Activated CD4-positive, alpha-beta T cell treated with anti-CD3 and anti-CD28 coated beads, Interleukin-2, amount 50 U/mL, for 1 hour (primary cell): ENCODE results near the gene MCM10.

Source experiments
- DNase-seq: peaks from one replicate; pipeline ENCODE4 v3.0.0-alpha.2; 2020

The MCM10 gene

DNA sequence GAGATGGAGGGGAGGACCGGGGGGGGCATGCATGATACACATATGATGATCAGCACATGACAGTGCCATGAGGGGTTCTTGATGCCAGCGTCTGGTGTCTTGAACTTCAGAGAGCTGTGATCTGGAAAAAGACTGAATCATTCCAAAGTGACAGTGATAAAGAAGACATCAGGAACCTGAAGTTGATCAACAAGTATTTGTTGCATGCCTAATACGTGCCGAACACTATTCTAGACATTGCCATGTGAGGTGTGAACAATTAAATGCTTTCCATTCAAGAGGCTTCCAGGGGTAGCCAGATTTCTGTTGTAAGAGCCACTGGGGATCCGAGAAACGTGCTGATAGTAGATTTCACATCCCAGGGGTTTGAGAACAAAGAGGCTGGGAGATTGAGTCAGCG is 6.2 kb downstream of the MCM10 start:
- DNase-seq = no peak

DNA sequence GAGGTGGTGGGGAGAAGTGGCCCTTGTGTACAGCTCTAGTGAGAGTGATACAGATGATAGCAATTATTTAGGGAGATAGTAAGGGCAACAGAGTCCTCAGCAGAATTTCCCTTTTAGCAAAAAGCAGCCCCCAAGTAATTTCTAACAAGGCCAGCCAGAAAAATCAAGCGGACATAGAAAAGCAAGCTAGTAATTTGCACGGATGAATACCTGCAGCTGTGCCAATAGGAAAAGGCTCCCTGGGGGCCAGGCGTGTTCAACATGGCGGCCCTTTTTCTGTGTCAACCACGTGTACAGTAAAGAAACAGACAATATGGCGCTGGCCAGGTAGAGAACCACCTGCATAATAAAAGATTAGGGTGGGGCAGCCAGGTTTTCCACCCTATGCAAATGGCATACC is 7.4 kb downstream of the MCM10 start:
- DNase-seq = no peak

DNA sequence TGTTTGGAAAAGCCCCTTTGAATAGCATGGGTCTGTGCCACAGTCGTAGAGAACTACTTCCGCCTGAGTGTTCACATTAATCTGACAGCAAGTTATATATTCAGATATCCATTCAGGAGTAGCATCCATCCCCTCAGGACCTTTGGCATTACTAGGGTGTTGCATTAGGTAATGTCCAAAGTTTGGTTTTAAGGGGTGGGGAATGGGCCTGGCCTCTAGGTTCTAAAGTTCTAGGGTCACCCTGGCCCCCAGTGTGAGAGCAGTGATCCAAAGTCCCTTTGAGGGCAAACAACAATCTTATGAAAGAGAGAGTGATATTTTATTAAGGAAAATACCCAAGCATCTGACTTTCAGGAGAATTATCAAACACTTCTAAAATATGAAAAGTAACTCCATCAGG is 12.3 kb downstream of the MCM10 start:
- no peak for DNase-seq

DNA sequence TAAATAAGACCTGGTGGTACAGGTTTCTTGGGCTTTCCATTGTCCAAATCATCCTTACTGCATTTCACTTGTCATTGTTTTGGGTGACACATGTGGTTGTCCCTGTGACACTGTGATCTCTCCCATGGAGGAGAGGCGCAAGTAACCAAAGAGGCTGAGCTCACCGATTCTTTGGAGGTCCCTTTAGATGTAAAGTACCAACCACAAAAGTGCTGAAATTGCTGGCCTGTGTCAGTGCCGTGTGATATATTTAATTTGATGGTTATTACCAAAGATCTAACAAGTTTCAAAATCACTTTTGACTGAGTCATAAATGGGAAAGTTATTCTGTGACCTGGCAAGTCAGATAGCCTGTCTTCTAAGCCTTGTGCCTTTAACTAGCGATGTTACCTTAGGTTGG is 19.4 kb downstream of the MCM10 start:
- no peak for DNase-seq

DNA sequence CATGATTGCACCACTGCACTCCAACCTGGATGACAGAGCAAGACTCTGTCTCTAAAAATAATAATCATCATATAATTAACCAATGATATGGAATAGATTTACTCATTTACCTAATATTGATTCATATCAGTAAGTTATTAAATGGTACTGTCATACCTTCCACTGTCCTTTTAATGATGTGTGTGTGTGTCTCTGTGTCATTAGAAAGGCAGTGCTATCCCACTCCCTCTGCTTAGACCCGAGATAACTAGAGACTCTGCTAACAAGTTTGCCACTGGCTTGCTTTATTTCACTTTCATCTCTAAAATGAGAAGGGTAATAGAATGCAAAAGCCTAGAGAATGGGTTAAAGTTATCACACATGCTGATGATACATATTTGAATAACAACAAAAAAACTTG is 21.1 kb downstream of the MCM10 start:
- DNase-seq = no peak

DNA sequence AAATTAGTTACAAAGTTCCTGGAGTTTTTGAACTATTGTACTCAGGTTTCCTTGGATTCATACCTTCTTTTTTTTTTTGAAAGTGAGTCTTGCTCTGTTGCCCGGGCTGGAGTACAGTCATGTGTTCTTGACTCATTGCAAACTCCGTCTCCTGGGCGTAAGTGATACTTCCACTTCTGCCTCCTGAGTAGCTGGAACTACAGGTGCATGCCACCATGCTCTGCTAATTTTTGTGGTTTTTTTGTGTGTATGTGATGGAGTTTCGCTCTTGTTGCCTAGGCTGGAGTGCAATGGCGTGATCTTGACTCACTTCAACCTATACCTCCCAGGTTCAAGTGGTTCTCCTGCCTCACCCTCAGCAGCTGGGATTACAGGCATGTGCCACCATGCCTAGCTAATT is 22.3 kb downstream of the MCM10 start:
- DNase-seq = no peak

DNA sequence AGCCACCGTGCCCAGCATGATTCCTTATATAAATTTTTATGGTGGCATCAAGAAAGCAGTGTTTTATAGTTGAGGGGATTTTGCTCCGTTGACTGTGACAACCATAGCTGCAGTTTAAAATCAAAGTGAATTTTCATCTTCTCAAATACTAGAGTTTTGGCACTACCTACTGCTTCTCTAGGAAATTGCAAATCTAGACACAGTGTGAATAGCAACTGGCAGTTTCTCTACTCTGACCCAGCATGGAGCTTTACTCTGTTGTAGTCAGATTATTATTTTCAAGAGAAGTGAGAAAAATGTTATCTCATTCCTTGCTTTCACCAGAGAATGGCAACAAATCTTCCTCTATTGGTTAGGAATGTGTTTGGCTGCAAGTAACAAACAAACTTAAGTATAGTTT is 22.9 kb downstream of the MCM10 start:
- DNase-seq = no peak

DNA sequence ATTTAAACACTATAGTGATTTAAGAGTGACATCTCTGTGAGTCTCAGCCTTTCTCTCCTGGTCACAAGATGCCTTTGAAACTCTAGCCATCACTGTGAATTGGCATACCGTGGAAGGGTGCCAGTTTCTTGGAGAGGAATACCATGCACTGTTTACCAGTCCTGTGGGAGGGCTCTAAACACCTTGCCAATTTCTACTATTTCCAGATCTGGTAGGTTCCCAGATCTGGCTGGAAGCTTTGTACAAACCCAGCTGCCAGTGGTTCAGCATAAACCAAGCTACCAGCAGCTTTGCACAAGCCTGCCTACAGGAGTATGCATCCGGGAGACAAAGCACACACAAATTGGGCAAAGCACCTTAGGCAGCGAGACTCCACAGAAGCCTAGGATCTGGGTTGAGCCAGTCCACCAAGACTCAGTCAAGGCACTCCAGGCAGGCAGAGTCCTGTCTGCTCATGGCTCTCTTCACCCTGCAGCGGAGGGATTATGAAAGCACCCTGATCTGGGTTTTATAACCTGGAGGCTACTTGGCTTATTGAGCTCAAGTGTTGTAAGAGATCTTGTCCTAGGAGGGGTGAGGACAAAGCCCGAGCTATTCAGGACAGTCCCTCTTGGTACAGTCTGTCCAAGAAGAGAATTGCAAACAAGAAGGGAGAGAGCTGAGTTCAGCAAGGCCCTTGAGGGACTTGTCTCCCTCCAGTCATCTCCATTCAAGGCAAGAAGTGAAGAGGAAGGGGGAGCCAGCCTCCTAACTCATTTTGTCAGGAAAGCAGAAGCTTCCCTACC is 23.6 kb downstream of the MCM10 start:
- DNase-seq = no peak

DNA sequence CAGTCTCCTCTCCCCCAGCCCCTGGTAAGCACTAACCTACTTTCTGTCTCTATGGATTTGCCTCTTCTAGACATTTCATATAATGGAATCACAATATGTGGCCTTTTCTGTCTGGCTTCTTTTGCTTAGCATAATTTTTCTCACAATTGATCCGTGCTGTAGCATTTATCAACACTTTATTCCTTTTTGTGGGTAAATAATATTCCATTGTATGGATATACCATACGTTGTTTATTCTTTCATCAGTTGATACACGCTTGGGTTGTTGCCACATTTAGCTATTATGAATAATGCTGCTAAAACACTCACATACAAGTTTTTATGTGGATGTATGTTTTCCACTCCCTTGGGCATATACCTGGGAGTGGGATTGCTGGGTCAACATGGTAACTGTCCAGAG is 25.8 kb downstream of the MCM10 start:
- no peak for DNase-seq

DNA sequence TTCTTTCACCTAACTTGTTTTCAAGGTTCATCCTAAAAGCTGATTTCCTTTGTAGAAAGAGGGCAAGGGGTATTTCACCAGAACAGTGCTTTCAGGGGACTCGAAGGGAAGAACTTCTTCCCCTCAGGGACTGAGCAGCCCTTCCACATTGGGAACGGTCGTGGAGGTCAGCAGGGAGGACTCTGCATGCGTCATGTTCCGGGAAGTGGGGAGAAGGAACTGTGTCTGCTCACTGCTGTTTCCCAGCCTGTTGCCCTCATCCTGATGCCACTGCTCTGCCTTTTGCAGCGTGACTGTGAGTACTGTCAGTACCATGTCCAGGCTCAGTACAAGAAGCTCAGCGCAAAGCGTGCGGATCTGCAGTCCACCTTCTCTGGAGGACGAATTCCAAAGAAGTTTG is 27.2 kb downstream of the MCM10 start:
- no peak for DNase-seq

DNA sequence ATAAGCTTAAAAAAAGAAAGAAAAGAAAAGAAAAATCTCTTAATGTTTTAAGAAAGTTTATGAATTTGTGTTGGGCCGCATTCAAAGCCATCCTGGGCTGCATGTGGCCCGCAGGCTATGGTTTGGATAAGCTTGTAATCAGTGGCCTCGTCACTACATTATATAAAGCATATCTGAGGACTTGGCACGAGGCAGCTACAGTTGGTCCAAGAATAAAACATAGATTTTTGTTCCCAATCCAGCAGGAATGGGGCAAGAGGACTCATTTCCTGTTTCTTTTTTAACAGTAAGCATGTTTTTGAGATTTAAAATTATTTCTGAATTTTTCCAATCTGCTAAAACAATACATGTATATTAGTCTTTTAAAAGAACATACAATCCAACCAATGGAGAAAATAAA is 28.6 kb downstream of the MCM10 start:
- no peak for DNase-seq

DNA sequence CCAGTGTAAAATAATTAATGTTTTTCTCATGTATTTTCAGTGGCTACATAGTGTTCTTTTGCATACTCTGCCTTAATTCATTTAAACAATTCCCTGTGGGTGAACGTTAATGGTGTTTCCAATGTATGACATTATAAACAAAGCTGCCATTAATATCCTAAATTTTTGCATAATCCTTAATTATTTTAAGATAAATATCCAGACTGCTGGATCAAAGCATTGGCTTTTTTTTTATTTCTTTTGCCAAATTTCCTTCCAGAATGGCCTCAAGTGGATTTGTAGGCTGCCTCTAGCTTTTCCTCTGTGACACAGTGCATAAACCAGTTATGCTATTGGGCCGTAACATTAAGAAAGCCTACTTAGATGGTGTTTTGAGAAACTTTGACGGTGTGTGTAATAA is 29.5 kb downstream of the MCM10 start:
- no peak for DNase-seq

DNA sequence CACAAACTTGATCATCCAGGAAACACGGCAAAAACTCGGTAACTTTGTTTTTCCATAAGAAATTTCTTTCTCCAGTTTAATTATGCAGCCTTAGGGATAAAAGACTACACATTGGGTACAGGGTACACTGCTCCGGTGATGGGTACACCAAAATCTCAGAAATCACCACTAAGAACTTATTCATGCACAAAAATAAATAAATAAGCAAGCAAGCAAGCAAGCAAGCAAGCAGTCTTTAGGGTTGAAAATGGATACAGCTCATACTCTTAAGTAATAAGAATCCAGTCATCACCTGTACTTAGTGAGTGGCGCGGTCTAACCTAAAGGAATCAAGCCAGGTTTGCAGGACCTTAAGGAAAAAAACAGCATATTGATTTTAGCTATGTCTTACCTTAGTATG is 30.0 kb downstream of the MCM10 start:
- DNase-seq = no peak

DNA sequence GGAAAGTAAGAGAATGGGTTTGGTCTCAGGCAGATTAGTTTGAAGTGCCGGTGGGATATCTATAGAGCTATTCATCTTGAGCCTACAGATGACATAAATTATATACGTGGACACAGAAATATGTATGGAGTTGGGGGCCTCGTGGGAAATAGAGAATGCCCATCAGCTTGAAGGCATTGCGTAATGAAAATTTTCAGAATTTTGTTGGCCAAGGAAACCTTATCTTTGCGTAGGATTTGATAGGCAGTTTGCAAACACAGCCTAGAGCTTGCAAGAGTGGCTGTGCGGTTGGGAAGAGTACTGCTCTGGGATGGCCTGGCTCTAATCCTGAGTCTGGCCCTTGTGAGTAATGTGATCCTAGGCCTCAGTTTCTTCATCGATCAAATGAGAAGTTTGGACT is 32.3 kb downstream of the MCM10 start:
- no peak for DNase-seq

DNA sequence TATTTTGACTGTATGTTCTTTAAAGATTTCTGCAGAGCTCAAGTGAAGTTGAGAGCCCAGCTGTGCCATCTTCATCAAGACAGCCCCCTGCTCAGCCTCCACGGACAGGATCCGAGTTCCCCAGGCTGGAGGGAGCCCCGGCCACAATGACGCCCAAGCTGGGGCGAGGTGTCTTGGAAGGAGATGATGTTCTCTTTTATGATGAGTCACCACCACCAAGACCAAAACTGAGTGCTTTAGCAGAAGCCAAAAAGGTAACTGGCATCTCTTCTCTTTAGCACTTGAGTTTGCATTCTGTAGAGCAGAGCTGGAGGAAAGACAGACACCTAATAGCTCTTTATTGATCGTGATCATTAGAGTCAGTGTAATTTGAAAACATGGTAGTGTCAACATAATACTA is 33.7 kb downstream of the MCM10 start:
- DNase-seq = no peak

DNA sequence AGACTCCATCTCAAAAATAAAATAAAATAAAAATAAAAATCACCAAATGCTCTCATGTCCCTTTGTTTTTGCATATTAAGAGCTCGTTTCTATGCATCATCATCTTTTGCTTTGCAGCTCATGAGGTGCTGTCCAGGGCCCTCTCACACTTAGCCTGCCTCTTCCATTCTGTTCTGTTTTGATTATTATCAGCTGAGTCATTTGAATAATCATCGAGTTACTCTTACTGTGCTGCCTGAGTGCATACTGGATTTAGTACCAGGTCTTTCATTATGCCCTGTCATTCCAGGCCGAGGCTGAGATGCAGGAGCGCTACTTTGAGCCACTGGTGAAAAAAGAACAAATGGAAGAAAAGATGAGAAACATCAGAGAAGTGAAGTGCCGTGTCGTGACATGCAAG is 39.8 kb downstream of the MCM10 start:
- DNase-seq = no peak

DNA sequence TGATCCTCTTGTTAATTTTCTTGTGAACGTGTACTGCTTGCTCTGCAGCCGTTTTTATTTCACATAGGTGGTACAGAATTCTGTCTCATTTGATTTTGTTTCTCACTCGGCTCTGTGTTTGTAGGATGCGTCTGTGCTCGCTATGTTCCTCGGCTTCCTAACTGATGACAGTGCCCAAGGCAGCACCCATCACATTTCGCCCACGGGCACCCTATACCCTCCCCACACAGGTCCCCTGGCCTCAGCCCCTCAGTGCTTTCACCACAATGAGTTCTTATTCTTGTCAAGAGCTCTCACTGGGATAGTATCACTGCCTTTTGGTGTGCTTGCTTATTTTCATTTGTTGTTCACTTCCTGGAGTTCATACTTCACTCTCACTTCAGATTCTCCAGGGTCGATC is 44.7 kb downstream of the MCM10 start:
- DNase-seq = no peak

DNA sequence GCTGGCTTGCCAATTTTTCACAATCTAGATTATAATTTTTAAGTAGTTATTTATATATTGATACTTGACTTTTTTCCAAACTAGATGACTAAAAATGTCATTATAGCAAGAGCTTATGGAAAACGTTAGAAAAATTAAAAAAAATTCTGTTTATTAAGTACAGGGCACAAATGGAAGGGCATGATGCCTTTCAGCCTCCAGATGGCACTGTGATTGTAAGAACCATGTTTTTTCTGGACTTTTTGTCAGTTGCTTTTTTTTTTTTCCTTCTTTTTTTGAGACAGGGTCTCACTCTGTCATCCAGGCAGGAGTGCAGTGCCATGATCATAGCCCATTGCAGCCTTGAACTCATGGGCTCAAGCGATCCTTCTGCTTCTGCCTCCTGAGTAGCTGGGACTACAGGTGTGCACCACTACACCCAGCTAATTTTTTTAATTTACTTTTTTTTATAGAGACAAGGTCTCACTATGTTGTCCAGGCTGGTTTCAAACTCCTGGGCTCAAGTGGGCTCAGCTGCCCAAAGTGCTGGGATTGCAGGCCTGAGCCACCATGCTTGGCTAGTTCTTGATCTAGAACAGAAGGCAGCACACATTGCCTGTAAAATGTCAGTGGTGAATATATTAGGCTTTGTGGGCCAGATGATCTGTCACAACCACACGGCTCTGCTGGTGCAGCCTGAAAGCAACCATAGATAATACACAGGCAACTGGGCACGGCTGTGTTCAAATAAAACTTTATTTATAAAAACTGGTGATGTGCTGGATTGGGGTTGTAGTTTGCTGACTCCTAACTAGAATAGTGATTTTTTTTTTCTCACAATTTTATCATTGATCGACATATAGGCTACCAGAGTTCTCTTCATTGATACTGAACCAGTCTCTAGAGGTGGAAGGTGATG is 45.4 kb downstream of the MCM10 start:
- DNase-seq = no peak

DNA sequence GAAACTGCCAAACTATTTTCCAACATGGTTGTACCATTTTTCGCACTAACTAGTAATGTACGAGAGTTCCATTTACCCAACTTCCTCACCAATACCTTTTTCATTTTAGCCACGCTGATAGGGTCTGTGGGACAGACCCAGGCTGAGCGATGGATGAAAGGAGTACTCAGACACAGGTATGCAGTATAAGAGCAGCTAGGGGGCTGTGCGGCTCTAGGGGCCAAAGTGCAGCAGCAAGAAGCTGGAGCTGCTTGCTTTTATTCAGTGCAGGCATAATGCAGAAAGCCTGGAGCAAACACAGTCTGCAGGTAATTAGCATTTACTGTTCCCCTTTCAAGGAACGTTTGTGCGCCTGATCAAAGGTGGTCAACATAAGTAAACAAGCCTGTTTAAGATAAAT is 51.8 kb downstream of the MCM10 start:
- no peak for DNase-seq

DNA sequence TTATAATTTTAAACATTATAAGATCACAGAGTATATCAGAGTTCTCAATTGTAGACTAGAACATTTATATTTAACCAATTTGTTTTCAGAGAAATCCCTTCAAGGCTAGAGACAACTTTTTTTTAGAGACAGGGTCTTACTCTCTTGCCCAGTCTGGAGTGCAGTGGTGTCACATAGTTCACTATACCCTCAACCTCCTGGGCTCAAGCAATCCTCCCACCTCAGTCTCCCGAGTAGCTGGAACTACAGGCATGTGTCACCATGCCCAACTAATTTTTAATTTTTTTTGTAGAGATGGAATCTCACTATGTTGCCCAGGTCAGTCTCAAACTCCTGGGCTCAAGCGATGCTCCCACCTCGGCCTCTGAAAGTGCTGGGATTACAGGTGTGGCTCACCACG is 57.5 kb downstream of the MCM10 start:
- DNase-seq = no peak

DNA sequence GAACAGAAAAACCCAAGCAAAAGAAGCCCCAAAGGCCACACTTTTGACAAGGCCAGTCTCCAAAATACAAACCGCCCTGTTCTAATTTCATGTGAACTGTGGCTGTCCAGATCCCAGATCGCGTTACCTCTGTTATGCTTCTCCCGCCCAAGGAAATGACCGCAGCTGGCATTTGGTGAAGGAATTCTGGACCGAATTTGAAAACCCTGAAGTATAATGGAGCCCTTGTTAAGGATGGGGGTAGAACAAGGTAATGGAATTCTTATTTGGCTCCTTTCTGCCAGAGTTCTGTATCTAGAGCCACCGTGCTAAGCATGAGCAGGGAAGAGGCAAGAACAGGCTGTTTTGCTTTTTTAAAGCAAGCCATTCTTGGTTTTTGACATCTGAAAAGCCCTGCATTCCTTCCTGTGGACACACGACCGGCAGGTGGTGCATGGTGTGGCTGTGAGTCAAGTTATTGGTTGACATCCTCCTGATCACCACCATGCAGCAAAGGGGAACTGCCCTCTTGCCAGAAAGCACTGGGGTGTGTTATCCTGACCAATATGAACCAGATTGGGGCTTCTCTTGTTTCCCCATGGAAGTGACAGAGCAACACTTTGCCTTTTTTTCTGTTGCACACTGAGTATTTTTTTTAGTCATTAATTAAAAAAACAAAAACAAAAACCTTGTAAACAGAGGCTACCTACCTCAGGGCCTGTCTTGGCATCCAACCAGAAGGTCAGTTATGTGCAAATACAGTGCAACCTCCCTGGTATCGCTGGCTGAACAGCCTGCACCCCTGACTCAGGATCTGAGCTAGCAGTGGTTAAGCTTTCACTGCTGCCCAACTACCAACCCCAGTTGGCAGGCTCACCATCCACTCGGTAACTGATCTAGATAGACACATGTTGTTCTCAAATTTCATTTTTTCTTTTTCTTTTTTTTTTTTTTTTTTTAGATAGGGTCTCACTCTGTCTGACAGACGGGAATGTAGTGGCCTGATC is 58.6 kb downstream of the MCM10 start:
- no peak for DNase-seq

DNA sequence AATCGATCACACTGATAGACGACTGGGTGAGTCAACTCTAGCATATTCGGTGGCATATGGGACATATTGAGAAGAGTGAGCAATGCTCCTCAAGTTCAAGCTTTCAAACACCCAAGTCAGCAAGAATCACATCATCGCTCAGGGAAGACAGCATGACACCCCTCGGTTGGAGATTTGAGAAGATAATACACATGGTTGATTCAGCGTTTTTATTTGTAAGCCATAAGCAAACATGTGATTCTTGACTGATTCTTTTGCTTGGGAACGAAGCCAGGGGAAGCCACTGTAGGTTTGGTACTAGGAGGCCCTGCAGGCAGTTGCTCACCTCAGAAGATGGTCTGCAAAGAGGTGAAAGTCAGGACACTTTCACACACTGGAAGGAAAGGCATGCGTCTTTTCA is 60.2 kb downstream of the MCM10 start:
- no peak for DNase-seq

DNA sequence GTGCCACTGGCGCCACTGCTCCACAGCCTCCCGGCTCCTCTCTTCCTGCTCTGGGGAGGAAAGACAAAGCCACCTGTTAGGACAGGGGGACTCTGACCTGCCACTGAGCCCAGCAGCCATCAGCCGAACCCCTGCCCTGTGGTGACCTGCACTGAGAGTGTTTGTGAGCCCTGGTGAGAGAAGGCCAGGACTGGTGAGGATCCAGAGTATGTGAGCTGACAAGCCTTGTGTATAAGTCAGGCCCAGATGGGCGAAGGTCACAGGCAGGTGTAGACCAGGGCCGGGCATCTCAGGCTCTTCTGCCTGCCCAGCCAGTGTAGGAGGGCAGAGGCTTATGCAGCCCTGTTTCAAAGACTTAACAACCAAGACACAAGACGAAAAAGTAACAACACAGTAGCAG is 60.8 kb downstream of the MCM10 start:
- DNase-seq = no peak
